Naive thymus-derived CD4-positive, alpha-beta T cell (primary cell): Measurements from ENCODE around the gene HDAC1. TPM values are rescaled to one million over a fixed set of nuclear protein-coding genes. Genes with fewer than 3 reads are reported as not detected.
"Not testable (repeated sequence)": the region's sequence is repeated elsewhere in the genome, so short reads cannot be mapped to it uniquely, and the experiment has no call there.

ENCODE experiments used
- ATAC-seq: fragments of 150-1000 bp; cut with Tn5 transposase; 2 replicates; pipeline ENCODE4 v1.10.0; 2021; ENCODE audit warnings: mild to moderate bottlenecking, moderate library complexity
- CTCF ChIA-PET: fragments of 350-600 bp; sonication (Branson Sonifier 250); formaldehyde crosslinking; loops from one replicate; lab custom pipeline; 2021; ENCODE audit warnings: antibody characterized with exemption; lab: Charles Lee
- POLR2A ChIA-PET: fragments of 350-600 bp; sonication (Branson Sonifier 250); formaldehyde crosslinking; loops from one replicate; lab custom pipeline; 2021; ENCODE audit warnings: antibody characterized with exemption, inconsistent platforms; lab: Charles Lee
- DNase-seq, 9 donors: peaks; one replicate each; pipeline versions ENCODE4 v3.0.0 to v3.0.0-alpha.2; 2020 to 2022; ENCODE audit warnings: mixed read lengths in 1 of 9
- H3K27ac ChIP-seq: one replicate; pipeline ENCODE4 v1.7.0; 2013; ENCODE audit warnings: mild to moderate bottlenecking, low read depth, low read length, moderate library complexity
- H3K27me3 ChIP-seq, 2 donors: one replicate each; pipeline ENCODE4 v1.7.0; 2013; ENCODE audit warnings: low read length in 2 of 2, mild to moderate bottlenecking in 2 of 2, moderate library complexity in 2 of 2; ENCODE audit not compliant: control insufficient read depth in 2 of 2, insufficient read depth in 2 of 2
- H3K36me3 ChIP-seq, 3 experiments: 1 replicate in 2 of 3; 2 replicates in 1 of 3; pipeline ENCODE4 v1.7.0; 2013; ENCODE audit warnings: low read length in 3 of 3, mild to moderate bottlenecking in 3 of 3, moderate library complexity in 1 of 3; ENCODE audit not compliant: insufficient read depth in 3 of 3, control insufficient read depth in 2 of 3
- H3K4me1 ChIP-seq, 2 donors: one replicate each; pipeline ENCODE4 v1.7.0; 2013; ENCODE audit warnings: low read length in 2 of 2, mild to moderate bottlenecking in 2 of 2, moderate library complexity in 1 of 2; ENCODE audit not compliant: control insufficient read depth in 2 of 2, insufficient read depth in 2 of 2
- H3K4me3 ChIP-seq: 2 replicates; pipeline ENCODE4 v1.7.0; 2013; ENCODE audit warnings: mild to moderate bottlenecking, low read length
- H3K9me3 ChIP-seq, 3 experiments: 1 replicate in 2 of 3; 2 replicates in 1 of 3; pipeline ENCODE4 v1.7.0; 2013; ENCODE audit warnings: low read length in 3 of 3; ENCODE audit not compliant: control insufficient read depth in 2 of 3
- H3K27ac Mint-ChIP-seq, 9 donors: one replicate each; pipeline ENCODE4 v1.8.0; 2020 to 2022; ENCODE audit warnings: mixed read lengths in 9 of 9, mild to moderate bottlenecking in 8 of 9, moderate library complexity in 5 of 9, inconsistent platforms in 2 of 9
- H3K27me3 Mint-ChIP-seq, 5 donors: one replicate each; pipeline ENCODE4 v1.8.0; 2021 to 2022; ENCODE audit warnings: mixed read lengths in 5 of 5, mild to moderate bottlenecking in 1 of 5
- H3K36me3 Mint-ChIP-seq, 5 donors: one replicate each; pipeline ENCODE4 v1.8.0; 2020 to 2022; ENCODE audit warnings: mixed read lengths in 5 of 5, mild to moderate bottlenecking in 3 of 5, inconsistent platforms in 1 of 5
- H3K4me1 Mint-ChIP-seq, 7 donors: one replicate each; pipeline ENCODE4 v1.8.0; 2020 to 2022; ENCODE audit warnings: mixed read lengths in 7 of 7, mild to moderate bottlenecking in 3 of 7, inconsistent platforms in 1 of 7
- H3K4me3 Mint-ChIP-seq, 10 donors: one replicate each; pipeline ENCODE4 v1.8.0; 2020 to 2022; ENCODE audit warnings: mild to moderate bottlenecking in 10 of 10, mixed read lengths in 10 of 10, moderate library complexity in 6 of 10, inconsistent platforms in 2 of 10
- H3K9me3 Mint-ChIP-seq, 11 donors: one replicate each; pipeline ENCODE4 v1.8.0; 2020 to 2022; ENCODE audit warnings: mixed read lengths in 11 of 11, mild to moderate bottlenecking in 4 of 11, inconsistent platforms in 1 of 11, moderate library complexity in 1 of 11
- intact Hi-C, 2 donors: fragments of 100-400 bp; cut with micrococcal nuclease; formaldehyde crosslinking; loops; one replicate each; pipeline ENCODE4 v1.15.1; 2023
- polyA plus RNA-seq, 2 donors: library from polyadenylated mRNA; unstranded; fragments of 300-500 nt; fragmentation: Illumina TruSeq; gene quantifications; one replicate each; pipeline ENCODE4 v1.2.3, GENCODE V29; 2021
- total RNA-seq, 6 experiments: library from RNA in 5 of 6; stranded (reverse) in 5 of 6; gene quantifications; 1 replicate in 5 of 6; 2 replicates in 1 of 6; pipeline ENCODE4 v1.2.3 and lab custom pipeline; 2021 to 2026

Gene HDAC1
- total and polyA plus RNA-seq, 7 experiments from 2014 or later = 81.8 to 209 (median 174) TPM

DNA sequence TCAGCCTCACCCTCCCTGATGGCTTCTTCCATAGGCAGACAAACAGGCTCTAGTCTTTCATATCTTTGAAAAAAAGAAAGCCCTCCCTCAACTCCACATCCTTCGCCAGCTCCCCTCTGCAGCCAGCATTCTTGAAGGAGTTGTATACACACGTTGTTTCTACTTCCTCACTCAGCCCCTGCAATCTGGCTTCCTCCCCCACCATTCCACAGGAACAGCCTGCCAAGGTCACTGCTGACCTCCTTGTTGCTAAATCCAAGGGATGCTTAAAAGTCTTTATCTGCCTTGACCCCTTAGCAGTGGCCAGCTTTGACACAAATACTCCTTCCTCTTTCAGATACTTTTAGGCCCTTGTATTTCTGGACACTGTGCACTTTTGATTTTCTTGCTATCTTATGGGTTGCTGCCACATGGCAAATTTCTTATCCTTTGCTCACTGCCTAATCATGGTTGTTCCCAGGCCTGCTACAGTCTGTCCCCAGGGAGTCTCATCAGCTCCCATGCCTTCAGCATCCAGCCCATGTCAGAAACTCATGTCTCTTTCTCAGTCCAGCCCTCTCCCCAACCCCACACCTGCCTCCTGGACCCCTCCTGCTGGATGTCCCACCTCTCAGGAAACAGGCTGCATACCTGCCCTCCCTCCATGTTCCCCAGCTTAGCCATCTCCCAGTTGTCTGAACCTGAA is 62.1 kb downstream of the HDAC1 start:
- Mint-ChIP-seq H3K27ac (peak overlapping the region in 7 of 9 donors; percentile 22 to 89 (median 79)), H3K9me3 (peaks cover 0 to 2% (median 0%) of the 10 kb centered on the region in 11 donors), H3K4me1 (peaks cover 24 to 52% (median 45%) of the 10 kb centered on the region in 7 donors), H3K27me3 (no peaks in the 10 kb centered on the region), H3K4me3 (peak overlapping the region in 9 of 10 donors; percentile 4 to 85 (median 76)), H3K36me3 (peaks cover 0 to 10% (median 6%) of the 10 kb centered on the region in 5 donors)
- peaks cover 4 to 17% of the 10 kb centered on the region in 2 donors for H3K4me1 ChIP-seq
- no peak overlapping the region for H3K4me3 ChIP-seq
- no peaks in the 10 kb centered on the region for H3K36me3 ChIP-seq
- no peak for ATAC-seq
- DNase-seq = no peak
- intact Hi-C loops = no loop called here
- no peaks in the 10 kb centered on the region for H3K9me3 ChIP-seq
- H3K27me3 ChIP-seq = no peaks in the 10 kb centered on the region
- ChIA-PET CTCF (interaction anchor here (1.2 to 1.3 kb wide), 2 partner anchors 21 to 106 kb away, joined by 4 to 8 read pairs; no protein-coding TSS in a partner anchor), POLR2A (interaction anchor here (0.6 to 5.4 kb wide), 7 partner anchors 10 to 419 kb away, joined by 3 to 55 read pairs (median 3); partner anchors contain the start of genes BSDC1 and MARCKSL1)
- H3K27ac ChIP-seq = no peak overlapping the region

DNA sequence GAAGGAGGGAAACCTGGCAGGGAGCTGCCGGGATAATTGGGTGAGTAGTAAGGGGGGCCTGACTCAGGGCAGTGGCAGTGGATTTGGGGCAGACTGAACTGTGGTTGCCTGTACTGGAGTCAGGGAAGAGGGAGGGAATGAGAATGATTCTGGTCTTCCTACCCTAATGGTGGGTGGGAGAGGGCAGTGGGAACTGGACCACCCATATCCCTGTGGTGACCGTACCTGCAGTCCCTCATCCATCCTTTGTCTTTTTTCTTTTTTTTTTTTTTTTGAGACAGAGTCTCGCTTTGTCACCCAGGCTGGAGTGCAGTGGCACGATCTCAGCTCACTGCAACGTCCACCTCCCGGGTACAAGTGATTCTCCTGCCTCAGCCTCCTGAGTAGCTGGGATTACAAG is 63.9 kb downstream of the HDAC1 start:
- H3K27ac ChIP-seq, H3K4me3 ChIP-seq, CTCF ChIA-PET, H3K36me3 Mint-ChIP-seq, H3K27me3 Mint-ChIP-seq, H3K9me3 ChIP-seq, DNase-seq, H3K4me3 Mint-ChIP-seq, H3K36me3 ChIP-seq, H3K27me3 ChIP-seq, H3K9me3 Mint-ChIP-seq, intact Hi-C loops, ATAC-seq: not testable (repeated sequence)
- peaks cover 26 to 50% (median 43%) of the 10 kb centered on the region in 7 donors for H3K4me1 Mint-ChIP-seq
- POLR2A ChIA-PET = interaction anchor here (0.5 to 2.2 kb wide), 5 partner anchors 19 to 117 kb away, joined by 3 to 8 read pairs (median 4); partner anchors contain the start of gene MARCKSL1
- peaks cover 7 to 18% of the 10 kb centered on the region in 2 donors for H3K4me1 ChIP-seq
- H3K27ac Mint-ChIP-seq = peak overlapping the region in 1 of 9 donors; percentile 63

DNA sequence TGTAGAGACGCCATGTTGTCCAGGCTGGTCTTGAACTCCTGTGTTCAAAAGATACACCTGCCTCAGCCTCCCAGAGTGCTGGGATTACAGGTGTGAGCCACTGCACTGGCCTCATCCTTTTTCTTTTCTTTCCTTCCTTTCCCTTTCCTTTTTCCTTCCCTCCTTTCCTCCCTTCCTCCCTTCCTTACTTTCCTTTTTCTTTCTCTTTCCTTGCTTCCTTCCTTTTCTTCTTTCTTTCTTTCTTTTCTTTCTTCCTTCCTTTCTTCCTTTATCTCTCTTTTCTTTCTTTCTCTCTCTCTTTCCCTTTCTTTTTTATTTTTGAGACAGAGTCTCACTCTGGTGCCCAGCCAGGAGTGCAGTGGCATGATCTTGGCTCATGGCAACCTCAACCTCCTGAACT is 64.6 kb downstream of the HDAC1 start:
- ChIA-PET POLR2A (interaction anchor here (2.2 kb wide), 1 partner anchor 20 kb away, joined by 8 read pairs; the partner anchor contains the start of gene MARCKSL1), CTCF (no interaction called here)
- Mint-ChIP-seq H3K9me3 (peaks cover 0 to 1% (median 0%) of the 10 kb centered on the region in 11 donors), H3K36me3 (peaks cover 0 to 10% (median 6%) of the 10 kb centered on the region in 5 donors), H3K4me3 (peak overlapping the region in 1 of 10 donors; percentile 42), H3K27ac (peak overlapping the region in 1 of 9 donors; percentile 5), H3K27me3 (peaks cover 0 to 6% (median 5%) of the 10 kb centered on the region in 5 donors), H3K4me1 (peaks cover 24 to 49% (median 42%) of the 10 kb centered on the region in 7 donors)
- Histone ChIP-seq H3K4me3 (no peak overlapping the region), H3K9me3 (no peaks in the 10 kb centered on the region), H3K27me3 (no peaks in the 10 kb centered on the region), H3K36me3 (no peaks in the 10 kb centered on the region), H3K4me1 (peaks cover 7 to 15% of the 10 kb centered on the region in 2 donors), H3K27ac (no peak overlapping the region)
- no peak for DNase-seq
- intact Hi-C loops = no loop called here
- ATAC-seq = no peak

DNA sequence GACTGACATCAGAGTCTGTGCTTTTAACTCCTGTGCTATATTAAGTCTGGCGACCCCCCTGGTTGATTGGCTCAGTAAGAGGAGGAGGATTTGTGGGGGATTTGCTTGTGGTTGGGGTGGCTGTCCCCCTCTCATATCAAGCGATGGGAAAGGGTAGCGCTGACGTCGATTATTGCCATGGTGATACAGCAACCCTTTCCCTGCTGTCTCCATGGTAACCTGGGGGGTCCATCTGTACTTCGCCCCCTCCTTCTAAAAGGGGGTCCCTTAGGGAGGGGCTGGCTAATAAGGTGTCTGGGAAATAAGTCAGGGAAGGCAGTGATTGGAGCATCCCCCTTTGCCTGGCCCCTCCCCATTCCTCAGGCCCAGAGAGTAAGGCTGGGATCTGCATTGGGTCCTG is 65.7 kb downstream of the HDAC1 start:
- H3K27ac ChIP-seq = no peak overlapping the region
- peaks cover 28 to 49% (median 45%) of the 10 kb centered on the region in 7 donors for H3K4me1 Mint-ChIP-seq
- no peak overlapping the region for H3K4me3 ChIP-seq
- peaks cover 7 to 8% of the 10 kb centered on the region in 2 donors for H3K4me1 ChIP-seq
- H3K4me3 Mint-ChIP-seq = no peak overlapping the region
- intact Hi-C loops = no loop called here
- H3K36me3 ChIP-seq = no peaks in the 10 kb centered on the region
- ChIA-PET POLR2A (interaction anchor here (1.5 kb wide), 1 partner anchor 98 kb away, joined by 3 read pairs; no protein-coding TSS in a partner anchor), CTCF (no interaction called here)
- H3K36me3 Mint-ChIP-seq = peaks cover 0 to 11% (median 6%) of the 10 kb centered on the region in 5 donors
- H3K9me3 Mint-ChIP-seq = peaks cover 0 to 1% (median 0%) of the 10 kb centered on the region in 11 donors
- peak overlapping the region in 1 of 9 donors; percentile 38 for H3K27ac Mint-ChIP-seq
- peaks cover 0 to 10% (median 5%) of the 10 kb centered on the region in 5 donors for H3K27me3 Mint-ChIP-seq
- ATAC-seq (no peak), DNase-seq (no peak)
- no peaks in the 10 kb centered on the region for H3K27me3 ChIP-seq
- H3K9me3 ChIP-seq = no peaks in the 10 kb centered on the region

DNA sequence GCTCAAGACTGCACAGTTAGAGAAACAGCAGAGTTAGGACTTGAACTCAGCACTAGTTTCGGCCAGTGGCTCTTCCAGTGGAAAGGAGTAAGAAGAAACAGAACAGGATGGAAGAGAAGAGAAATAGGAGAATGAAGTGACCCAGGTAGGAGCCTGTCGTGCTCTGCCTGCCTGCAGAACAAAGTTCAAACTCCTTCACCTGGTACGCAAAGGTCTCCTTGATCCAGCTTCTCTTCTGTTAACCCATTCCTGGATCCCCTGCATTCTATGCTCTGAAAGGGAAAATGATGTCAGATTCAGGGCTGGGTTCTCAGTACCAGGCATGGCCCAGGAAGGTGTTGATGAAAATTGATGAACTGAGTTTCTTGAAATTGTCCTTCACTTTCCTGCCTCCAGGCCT is 66.6 kb downstream of the HDAC1 start:
- intact Hi-C loops = no loop called here
- CTCF ChIA-PET = interaction anchor here (0.6 kb wide), 1 partner anchor 70 kb away, joined by 4 read pairs; no protein-coding TSS in a partner anchor

DNA sequence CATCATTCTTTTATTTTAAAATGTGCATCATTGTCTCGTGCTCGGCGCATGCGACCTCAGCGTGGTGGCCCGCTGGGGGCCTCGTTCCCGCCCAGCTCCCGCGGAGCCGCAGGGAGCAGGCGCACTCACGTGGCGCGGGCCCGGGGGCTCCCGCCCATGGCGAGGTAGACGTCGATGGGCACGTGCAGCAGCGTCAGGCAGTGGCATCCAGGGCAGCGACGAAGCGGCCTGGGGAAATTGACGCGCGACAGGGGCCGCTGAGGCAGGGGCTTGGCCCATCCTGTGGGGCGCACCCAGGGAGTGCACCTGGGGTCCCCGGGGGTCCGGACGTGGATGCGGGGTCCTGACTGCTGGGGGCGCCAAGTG is 69.4 kb downstream of the HDAC1 start:
- POLR2A ChIA-PET = interaction anchor here (0.5 to 2.5 kb wide), 2 partner anchors 25 to 164 kb away, joined by 3 to 16 read pairs; partner anchors contain the start of gene MARCKSL1
- peaks cover 21 to 39% (median 30%) of the 10 kb centered on the region in 7 donors for H3K4me1 Mint-ChIP-seq
- no peaks in the 10 kb centered on the region for H3K9me3 ChIP-seq
- no peak for ATAC-seq
- no peak overlapping the region for H3K4me3 ChIP-seq
- H3K27ac Mint-ChIP-seq = peak overlapping the region in 3 of 9 donors; percentile 7 to 38 (median 25)
- peak overlapping the region in 5 of 10 donors; percentile 51 to 95 (median 68) for H3K4me3 Mint-ChIP-seq
- H3K27me3 Mint-ChIP-seq = peaks cover 0 to 10% (median 5%) of the 10 kb centered on the region in 5 donors
- H3K9me3 Mint-ChIP-seq = no peaks in the 10 kb centered on the region
- H3K36me3 Mint-ChIP-seq = peaks cover 0 to 14% (median 0%) of the 10 kb centered on the region in 5 donors
- no peak for DNase-seq
- H3K36me3 ChIP-seq = peaks cover 0 to 24% (median under 1%) of the 10 kb centered on the region in 3 experiments
- CTCF ChIA-PET = no interaction called here
- intact Hi-C loops = no loop called here
- H3K27me3 ChIP-seq = no peaks in the 10 kb centered on the region
- H3K27ac ChIP-seq = no peak overlapping the region
- peaks cover 7 to 8% of the 10 kb centered on the region in 2 donors for H3K4me1 ChIP-seq

More for the DNA sequence above, 66.6 kb downstream of the HDAC1 start:
- peaks cover 25 to 50% (median 39%) of the 10 kb centered on the region in 7 donors for H3K4me1 Mint-ChIP-seq
- Histone ChIP-seq H3K4me3 (no peak overlapping the region), H3K27me3 (no peaks in the 10 kb centered on the region), H3K36me3 (peaks cover 0 to 4% (median 0%) of the 10 kb centered on the region in 3 experiments), H3K9me3 (no peaks in the 10 kb centered on the region), H3K4me1 (peaks cover 7 to 8% of the 10 kb centered on the region in 2 donors), H3K27ac (no peak overlapping the region)
- peak overlapping the region in 4 of 9 donors; percentile 19 to 87 (median 67) for H3K27ac Mint-ChIP-seq
- DNase-seq = no peak
- POLR2A ChIA-PET = interaction anchor here (0.7 to 1.5 kb wide), 4 partner anchors 9 to 105 kb away, joined by 3 to 5 read pairs (median 4); no protein-coding TSS in a partner anchor
- no peak overlapping the region for H3K4me3 Mint-ChIP-seq
- no peak for ATAC-seq
- H3K9me3 Mint-ChIP-seq = peaks cover 0 to 1% (median 0%) of the 10 kb centered on the region in 11 donors
- peaks cover 0 to 14% (median 6%) of the 10 kb centered on the region in 5 donors for H3K36me3 Mint-ChIP-seq
- peaks cover 0 to 10% (median 5%) of the 10 kb centered on the region in 5 donors for H3K27me3 Mint-ChIP-seq
